IMR-90 (cell line): ENCODE measurements around the gene MANSC1. TPM values are rescaled to one million over a fixed set of nuclear protein-coding genes. Genes with fewer than 3 reads are reported as not detected.

Experiments
- ATAC-seq: fragments of 200-7000 bp; cut with Tn5 transposase; 2 replicates; pipeline ENCODE4 v1.9.1; 2020; ENCODE audit warnings: low read depth, mild to moderate bottlenecking, moderate library complexity
- BruUV-seq: library from RNA; stranded (reverse); fragments of 400-500 nt; replicated peaks from 2 replicates; lab custom pipeline; 2021; lab: Mats Ljungman, UMichigan
- CTCF ChIA-PET: fragments of 300-600 bp; formaldehyde crosslinking; extraction: SDS; loops from one replicate; lab custom pipeline; 2021; ENCODE audit warnings: antibody characterized with exemption; lab: Yijun Ruan, JAX
- POLR2A ChIA-PET: fragments of 300-600 bp; sonication (Branson Sonifier 250); formaldehyde crosslinking; loops from one replicate; lab custom pipeline; 2022; ENCODE audit warnings: antibody characterized with exemption; ENCODE audit not compliant: unreplicated experiment; lab: Charles Lee
- DNase-seq: peaks from one replicate; pipeline ENCODE4 v3.0.0; 2013
- H2AFZ ChIP-seq: replicated peaks from 2 replicates; pipeline ENCODE3; 2013; ENCODE audit warnings: low read length, mild to moderate bottlenecking; ENCODE audit not compliant: poor library complexity
- H2AK5ac ChIP-seq: 2 replicates; pipeline ENCODE4 v1.6.1; 2013; ENCODE audit warnings: low read depth, low read length, inconsistent platforms
- H2AK9ac ChIP-seq: replicated peaks from 2 replicates; pipeline ENCODE3; 2013; ENCODE audit warnings: mild to moderate bottlenecking, low read depth, low read length, moderate library complexity; ENCODE audit not compliant: poor library complexity
- H2BK120ac ChIP-seq: 2 replicates; pipeline ENCODE4 v1.6.1; 2013; ENCODE audit warnings: low read depth, low read length, inconsistent platforms
- H2BK15ac ChIP-seq: 3 replicates; pipeline ENCODE4 v1.6.1; 2013; ENCODE audit warnings: low read depth, low read length, inconsistent platforms
- H2BK20ac ChIP-seq: 2 replicates; pipeline ENCODE4 v1.6.1; 2013; ENCODE audit warnings: low read depth, mild to moderate bottlenecking, inconsistent platforms, low read length, moderate library complexity
- H2BK5ac ChIP-seq: 2 replicates; pipeline ENCODE4 v1.6.1; 2013; ENCODE audit warnings: mild to moderate bottlenecking, low read depth, low read length, inconsistent platforms; ENCODE audit not compliant: poor library complexity, severe bottlenecking
- H3K14ac ChIP-seq: replicated peaks from 2 replicates; pipeline ENCODE4 v1.6.1; 2013; ENCODE audit warnings: low read depth, low read length, inconsistent platforms
- H3K18ac ChIP-seq: 2 replicates; pipeline ENCODE4 v1.6.1; 2013; ENCODE audit warnings: low read depth, low read length, control low read depth
- H3K23ac ChIP-seq: 2 replicates; pipeline ENCODE4 v1.6.1; 2013; ENCODE audit warnings: low read depth, low read length, inconsistent platforms
- H3K27ac ChIP-seq: 2 replicates; pipeline ENCODE4 v1.5.1; 2013; ENCODE audit warnings: mild to moderate bottlenecking, control low read depth, low read length; ENCODE audit not compliant: insufficient read depth
- H3K27me3 ChIP-seq: 2 replicates; pipeline ENCODE4 v1.6.1; 2013; ENCODE audit warnings: low read length; ENCODE audit not compliant: control insufficient read depth, insufficient read depth
- H3K36me3 ChIP-seq: 2 replicates; pipeline ENCODE4 v1.6.1; 2013; ENCODE audit warnings: low read length, mixed read lengths; ENCODE audit not compliant: control insufficient read depth, insufficient read depth
- H3K4ac ChIP-seq: 2 replicates; pipeline ENCODE4 v1.6.1; 2013; ENCODE audit warnings: low read depth, low read length, inconsistent platforms
- H3K4me1 ChIP-seq: 2 replicates; pipeline ENCODE4 v1.6.1; 2013; ENCODE audit warnings: low read length, mixed read lengths; ENCODE audit not compliant: control insufficient read depth, insufficient read depth
- H3K4me2 ChIP-seq: 2 replicates; pipeline ENCODE4 v1.6.1; 2013; ENCODE audit warnings: low read depth, mild to moderate bottlenecking, control low read depth, low read length, moderate library complexity
- H3K4me3 ChIP-seq: 2 replicates; pipeline ENCODE4 v1.5.1; 2013; ENCODE audit warnings: low read depth, mild to moderate bottlenecking, control low read depth, low read length, moderate library complexity; ENCODE audit not compliant: insufficient read depth
- H3K56ac ChIP-seq: 2 replicates; pipeline ENCODE4 v1.6.1; 2013; ENCODE audit warnings: low read length, inconsistent platforms; ENCODE audit not compliant: insufficient read depth; ENCODE audit errors: extremely low read depth
- H3K79me1 ChIP-seq, 2 experiments: 2 replicates each; pipeline ENCODE4 v1.6.1; 2013; ENCODE audit warnings: low read length in 2 of 2, inconsistent platforms in 1 of 2, low read depth in 1 of 2
- H3K9ac ChIP-seq: 2 replicates; pipeline ENCODE4 v1.6.1; 2013; ENCODE audit warnings: low read depth, low read length, control low read depth
- H3K9me1 ChIP-seq: 2 replicates; pipeline ENCODE4 v1.6.1; 2013; ENCODE audit warnings: low read length, inconsistent platforms; ENCODE audit not compliant: insufficient read depth
- H3K9me3 ChIP-seq: 2 replicates; pipeline ENCODE4 v1.6.1; 2013; ENCODE audit warnings: low read length; ENCODE audit not compliant: control insufficient read depth, insufficient read depth
- H4K20me1 ChIP-seq: 2 replicates; pipeline ENCODE4 v1.6.1; 2013; ENCODE audit warnings: low read length, inconsistent platforms; ENCODE audit not compliant: insufficient read depth
- H4K5ac ChIP-seq: 2 replicates; pipeline ENCODE4 v1.6.1; 2013; ENCODE audit warnings: mild to moderate bottlenecking, low read depth, low read length, control low read depth
- H4K8ac ChIP-seq, 2 experiments: 2 replicates each; pipeline ENCODE4 v1.6.1; 2013; ENCODE audit warnings: low read depth in 2 of 2, low read length in 2 of 2, control low read depth in 1 of 2, inconsistent platforms in 1 of 2
- H4K91ac ChIP-seq: 2 replicates; pipeline ENCODE4 v1.6.1; 2013; ENCODE audit warnings: low read depth, low read length, inconsistent platforms; ENCODE audit not compliant: insufficient read depth
- CEBPB ChIP-seq: IDR thresholded peaks from 2 replicates; pipeline ENCODE4 v1.6.1; 2012; ENCODE audit warnings: low read depth, low read length, improper control_type of control experiment
- MAFK ChIP-seq: IDR thresholded peaks from 2 replicates; pipeline ENCODE4 v1.6.1; 2012; ENCODE audit warnings: low read depth, low read length, improper control_type of control experiment
- MAZ ChIP-seq: IDR thresholded peaks from 2 replicates; pipeline ENCODE4 v1.6.1; 2012; ENCODE audit warnings: low read depth, mild to moderate bottlenecking, low read length, improper control_type of control experiment, moderate library complexity, borderline replicate concordance
- MXI1 ChIP-seq: IDR thresholded peaks from 2 replicates; pipeline ENCODE4 v1.6.1; 2012; ENCODE audit warnings: low read depth, mild to moderate bottlenecking, low read length, moderate library complexity, borderline replicate concordance
- NFE2L2 ChIP-seq: fragments of 150-350 bp; IDR thresholded peaks from 2 replicates; pipeline ENCODE4 v1.6.1; 2016; ENCODE audit warnings: low read depth, mild to moderate bottlenecking, low read length
- POLR2A ChIP-seq: IDR thresholded peaks from 2 replicates; pipeline ENCODE4 v1.6.1; 2012; ENCODE audit warnings: mild to moderate bottlenecking, low read depth, low read length
- RCOR1 ChIP-seq: IDR thresholded peaks from 2 replicates; pipeline ENCODE4 v1.6.1; 2012; ENCODE audit warnings: mild to moderate bottlenecking, low read length, improper control_type of control experiment; ENCODE audit not compliant: insufficient replicate concordance
- RFX5 ChIP-seq: IDR thresholded peaks from 2 replicates; pipeline ENCODE4 v1.8.0; 2012; ENCODE audit warnings: low read depth, mild to moderate bottlenecking, low read length, moderate library complexity
- WGBS, 2 experiments: methylation state at CpG; one replicate each; pipeline versions ENCODE4 v1.1.5 to v1.1.7; 2013; ENCODE audit warnings: missing lambda C conversion rate in 2 of 2; ENCODE audit not compliant: insufficient read length in 1 of 2; ENCODE audit errors: extremely low coverage in 2 of 2; 5-methylcytosine and 5-hydroxymethylcytosine counted together
- dilution Hi-C: fragments of 300-500 bp; cut with HindIII; formaldehyde crosslinking; loops from one replicate; pipeline ENCODE4 v1.14.3; 2018; ENCODE audit warnings: low sequenced_read_pairs; ENCODE audit not compliant: unreplicated experiment
- in situ Hi-C: fragments of 300-500 bp; cut with MboI; formaldehyde crosslinking; loops from 3 replicates; pipeline ENCODE4 v1.14.3; 2019; ENCODE audit warnings: low sequenced_read_pairs, inconsistent platforms, mixed read lengths
- intact Hi-C: fragments of 100-400 bp; cut with micrococcal nuclease; formaldehyde crosslinking; loops from 2 replicates; pipeline ENCODE4 v1.10.0; 2022
- polyA plus RNA-seq, 3 experiments: library from polyadenylated mRNA; depleted of rRNA; stranded (reverse); fragments of >200 nt; gene quantifications; 2 replicates each; pipeline ENCODE4 v1.2.3, GENCODE V29; 2012; ENCODE audit warnings: low replicate concordance in 1 of 3
- total RNA-seq: library from RNA; depleted of rRNA; stranded (reverse); fragments of >200 nt; gene quantifications from 2 replicates; pipeline ENCODE4 v1.2.3, GENCODE V29; 2012
- TF ChIP-seq, protein P1 (sequence below): fragments of 150-350 bp; IDR thresholded peaks from 2 replicates; pipeline ENCODE4 v1.6.1; 2017; ENCODE audit warnings: mild to moderate bottlenecking, antibody characterized with exemption, low read length, low read depth
- TF ChIP-seq, protein P2 (sequence below): conservative IDR thresholded peaks from 2 replicates; pipeline ENCODE4 v1.5.1; 2012; ENCODE audit warnings: mild to moderate bottlenecking, low read depth, low read length, improper control_type of control experiment

MANSC1 gene
- total and polyA plus RNA-seq, 2 of the 4 experiments (the other 2 are of a cell fraction), result 1.1 to 2.2 TPM

DNA sequence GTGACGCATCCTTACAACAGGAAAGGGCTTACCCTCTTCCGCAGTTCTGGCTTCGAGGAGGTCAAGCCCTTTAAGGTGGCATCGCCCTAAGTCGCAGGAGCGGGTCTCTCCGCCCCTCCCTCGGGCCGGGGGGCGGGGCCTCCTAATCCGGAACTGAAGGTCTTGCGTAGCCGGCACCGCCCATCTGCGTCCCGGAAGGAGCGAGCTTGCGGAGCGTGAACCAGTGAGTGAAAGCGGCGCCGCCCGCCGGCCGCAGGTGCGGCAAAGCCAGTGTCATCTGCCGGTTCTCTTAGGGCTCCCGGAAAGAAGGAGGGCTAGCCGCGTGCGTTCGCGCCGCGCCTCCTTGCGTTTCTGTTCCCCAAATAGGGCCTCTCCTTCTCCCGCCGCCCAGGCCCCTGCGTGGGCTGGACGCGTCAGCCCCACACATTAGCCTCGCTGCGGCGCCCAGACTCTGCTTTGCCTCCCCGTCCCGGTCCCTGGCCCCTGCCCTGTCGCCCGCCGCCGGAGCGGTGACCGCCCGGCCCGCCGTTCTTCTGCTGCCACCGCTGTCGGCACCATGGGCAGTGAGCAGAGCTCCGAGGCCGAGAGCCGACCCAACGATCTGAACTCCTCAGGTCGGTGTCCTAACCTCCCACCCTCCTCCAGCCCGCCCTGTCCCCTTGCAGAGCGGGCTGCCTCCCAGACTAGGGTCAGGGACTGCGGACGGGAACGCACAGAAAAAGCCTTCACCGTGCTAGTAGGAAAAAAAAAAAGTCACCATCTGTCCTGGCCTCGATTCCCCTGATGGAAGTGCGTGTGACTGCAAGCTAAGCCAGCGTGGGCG lies 7.1 kb upstream of the MANSC1 start, which contains the start of gene BORCS5:
BORCS5 (plus strand) TSS at position 183 of the 823 bp plus-strand sequence; CDS start at position 557, 374 bp downstream.
- BruUV-seq, result TSS peak; percentile 65
- H3K36me3 ChIP-seq, result no peaks in the 10 kb centered on the region
- in situ Hi-C loops, result no loop called here
- peak within 1 kb of the TSS; percentile 82 for H3K4ac ChIP-seq
- peak within 1 kb of the TSS; percentile 86 to 99 for H4K8ac ChIP-seq
- H3K4me2 ChIP-seq, result peak within 1 kb of the TSS; percentile 93
- peak within 1 kb of the TSS; percentile 28; the same call in 1 of the 2 replicates for H2BK20ac ChIP-seq
- WGBS, 2 experiments, result 0% methylated on average over 37 of the region's 72 CpGs; no CpG with 5 or more reads in 1 of the 2 experiments
- H4K91ac ChIP-seq, result peak within 1 kb of the TSS; percentile 95
- peak within 1 kb of the TSS; percentile 99 for H4K5ac ChIP-seq
- peak within 1 kb of the TSS; percentile 71 for H3K23ac ChIP-seq
- H2AK9ac ChIP-seq, result peak within 1 kb of the TSS; percentile 86
- H3K9ac ChIP-seq, result peak within 1 kb of the TSS; percentile 83
- H3K9me3 ChIP-seq, result no peaks in the 10 kb centered on the region
- H3K27me3 ChIP-seq, result no peaks in the 10 kb centered on the region
- peaks cover 25 to 34% of the 10 kb centered on the region in 2 experiments for H3K79me1 ChIP-seq
- TF ChIP-seq POLR2A, result peak; percentile 86
- TF ChIP-seq RCOR1, result no peak
- TF ChIP-seq, protein P1, sequence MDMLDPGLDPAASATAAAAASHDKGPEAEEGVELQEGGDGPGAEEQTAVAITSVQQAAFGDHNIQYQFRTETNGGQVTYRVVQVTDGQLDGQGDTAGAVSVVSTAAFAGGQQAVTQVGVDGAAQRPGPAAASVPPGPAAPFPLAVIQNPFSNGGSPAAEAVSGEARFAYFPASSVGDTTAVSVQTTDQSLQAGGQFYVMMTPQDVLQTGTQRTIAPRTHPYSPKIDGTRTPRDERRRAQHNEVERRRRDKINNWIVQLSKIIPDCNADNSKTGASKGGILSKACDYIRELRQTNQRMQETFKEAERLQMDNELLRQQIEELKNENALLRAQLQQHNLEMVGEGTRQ, result no peak
- no peak for TF ChIP-seq MAFK
- TF ChIP-seq, protein P2, sequence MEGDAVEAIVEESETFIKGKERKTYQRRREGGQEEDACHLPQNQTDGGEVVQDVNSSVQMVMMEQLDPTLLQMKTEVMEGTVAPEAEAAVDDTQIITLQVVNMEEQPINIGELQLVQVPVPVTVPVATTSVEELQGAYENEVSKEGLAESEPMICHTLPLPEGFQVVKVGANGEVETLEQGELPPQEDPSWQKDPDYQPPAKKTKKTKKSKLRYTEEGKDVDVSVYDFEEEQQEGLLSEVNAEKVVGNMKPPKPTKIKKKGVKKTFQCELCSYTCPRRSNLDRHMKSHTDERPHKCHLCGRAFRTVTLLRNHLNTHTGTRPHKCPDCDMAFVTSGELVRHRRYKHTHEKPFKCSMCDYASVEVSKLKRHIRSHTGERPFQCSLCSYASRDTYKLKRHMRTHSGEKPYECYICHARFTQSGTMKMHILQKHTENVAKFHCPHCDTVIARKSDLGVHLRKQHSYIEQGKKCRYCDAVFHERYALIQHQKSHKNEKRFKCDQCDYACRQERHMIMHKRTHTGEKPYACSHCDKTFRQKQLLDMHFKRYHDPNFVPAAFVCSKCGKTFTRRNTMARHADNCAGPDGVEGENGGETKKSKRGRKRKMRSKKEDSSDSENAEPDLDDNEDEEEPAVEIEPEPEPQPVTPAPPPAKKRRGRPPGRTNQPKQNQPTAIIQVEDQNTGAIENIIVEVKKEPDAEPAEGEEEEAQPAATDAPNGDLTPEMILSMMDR, result no peak
- peak; percentile 82 for TF ChIP-seq MAZ
- TF ChIP-seq RFX5, result no peak
- TF ChIP-seq MXI1, result peak; percentile 83
- no peak; the same call in 1 of the 2 replicates for TF ChIP-seq NFE2L2
- peak; percentile 72 for TF ChIP-seq CEBPB
- H2AFZ ChIP-seq, result peak within 1 kb of the TSS; percentile 98
- ATAC-seq (peak; percentile 97), DNase-seq (peak; percentile 87)
- peak within 1 kb of the TSS; percentile 84 for H3K14ac ChIP-seq
- H3K56ac ChIP-seq, result peak within 1 kb of the TSS; percentile 42
- H3K27ac ChIP-seq, result peak within 1 kb of the TSS; percentile 72
- H2AK5ac ChIP-seq, result peak within 1 kb of the TSS; percentile 56
- CTCF ChIA-PET, result interaction anchor here (0.6 to 1.8 kb wide), 11 partner anchors 9 to 817 kb away, joined by 3 to 7 read pairs (median 4); no protein-coding TSS in a partner anchor
- no peaks in the 10 kb centered on the region; the same call in 1 of the 2 replicates for H3K4me1 ChIP-seq
- H4K20me1 ChIP-seq, result no peaks in the 10 kb centered on the region
- peak within 1 kb of the TSS; percentile 85 for H2BK15ac ChIP-seq
- dilution Hi-C loops, result no loop called here
- H3K9me1 ChIP-seq, result peaks cover 3% of the 10 kb centered on the region; the same call in 1 of the 2 replicates
- H3K18ac ChIP-seq, result peak within 1 kb of the TSS; percentile 94
- H2BK120ac ChIP-seq, result peak within 1 kb of the TSS; percentile 85
- peak within 1 kb of the TSS; percentile 62 for H2BK5ac ChIP-seq
- POLR2A ChIA-PET, result interaction anchor here (0.8 kb wide), 1 partner anchor 149 kb away, joined by 3 read pairs; no protein-coding TSS in a partner anchor
- peak within 1 kb of the TSS; percentile 74 for H3K4me3 ChIP-seq
- intact Hi-C loops, result no loop called here
